Neuronal stem cell (in vitro differentiated cells): Measurements from ENCODE around the gene ZNF679.

ENCODE experiments used
- DNase-seq: peaks from one replicate; pipeline ENCODE4 v3.0.0-alpha.2; 2013; ENCODE audit warnings: low spot score
- H2AFZ ChIP-seq: one replicate; pipeline ENCODE4 v1.6.1; 2013; ENCODE audit warnings: mild to moderate bottlenecking, low read length, inconsistent platforms
- H2AK5ac ChIP-seq: 2 replicates; pipeline ENCODE4 v1.6.1; 2013; ENCODE audit warnings: low read depth, mild to moderate bottlenecking, inconsistent platforms, low read length, moderate library complexity, mixed read lengths
- H2BK120ac ChIP-seq: 2 replicates; pipeline ENCODE4 v1.6.1; 2013; ENCODE audit warnings: low read depth, mild to moderate bottlenecking, inconsistent platforms, low read length, moderate library complexity, mixed read lengths
- H2BK12ac ChIP-seq: one replicate; pipeline ENCODE4 v1.6.1; 2013; ENCODE audit warnings: low read length, inconsistent platforms
- H2BK15ac ChIP-seq: 2 replicates; pipeline ENCODE4 v1.6.1; 2013; ENCODE audit warnings: mild to moderate bottlenecking, low read length, inconsistent platforms, mixed read lengths
- H2BK5ac ChIP-seq: one replicate; pipeline ENCODE4 v1.6.1; 2013; ENCODE audit warnings: inconsistent platforms, mild to moderate bottlenecking, low read length, moderate library complexity
- H3K14ac ChIP-seq: one replicate; pipeline ENCODE4 v1.6.1; 2013; ENCODE audit warnings: low read length, inconsistent platforms
- H3K18ac ChIP-seq: 2 replicates; pipeline ENCODE4 v1.6.1; 2013; ENCODE audit warnings: low read length, inconsistent platforms
- H3K23ac ChIP-seq: 2 replicates; pipeline ENCODE4 v1.6.1; 2013; ENCODE audit warnings: low read depth, mild to moderate bottlenecking, mixed read lengths, low read length, inconsistent platforms; ENCODE audit not compliant: poor library complexity
- H3K27ac ChIP-seq: replicated peaks from 3 replicates; pipeline ENCODE4 v1.5.1; 2013; ENCODE audit warnings: low read length, inconsistent platforms
- H3K27me3 ChIP-seq, 3 experiments: 2 replicates each; pipeline ENCODE4 v1.6.1; 2013; ENCODE audit warnings: low read length in 3 of 3, mild to moderate bottlenecking in 2 of 3, inconsistent platforms in 1 of 3, low read depth in 1 of 3, mixed read lengths in 1 of 3, moderate library complexity in 1 of 3; ENCODE audit not compliant: control insufficient read depth in 3 of 3, insufficient read depth in 3 of 3
- H3K36me3 ChIP-seq, 2 donors: replicated peaks in 1 of 2; 2 replicates each; pipeline ENCODE4 v1.6.1; 2013; ENCODE audit warnings: low read length in 2 of 2; ENCODE audit not compliant: control insufficient read depth in 2 of 2, insufficient read depth in 2 of 2
- H3K4ac ChIP-seq: 2 replicates; pipeline ENCODE4 v1.6.1; 2013; ENCODE audit warnings: inconsistent platforms, mild to moderate bottlenecking, low read length, moderate library complexity
- H3K4me1 ChIP-seq, 2 donors: 1 replicate in 1 of 2; 2 replicates in 1 of 2; pipeline ENCODE4 v1.6.1; 2013; ENCODE audit warnings: low read length in 2 of 2, low read depth in 1 of 2; ENCODE audit not compliant: control insufficient read depth in 2 of 2, insufficient read depth in 1 of 2
- H3K4me2 ChIP-seq: one replicate; pipeline ENCODE4 v1.6.1; 2013; ENCODE audit warnings: mild to moderate bottlenecking, low read length, inconsistent platforms; ENCODE audit not compliant: insufficient read depth, poor library complexity, severe bottlenecking
- H3K4me3 ChIP-seq, 2 donors: 2 replicates each; pipeline ENCODE4 v1.5.1; 2013; ENCODE audit warnings: low read length in 2 of 2, mild to moderate bottlenecking in 2 of 2, inconsistent platforms in 1 of 2, moderate library complexity in 1 of 2
- H3K79me1 ChIP-seq: one replicate; pipeline ENCODE4 v1.6.1; 2013; ENCODE audit warnings: low read depth, mild to moderate bottlenecking, inconsistent platforms, low read length, moderate library complexity
- H3K9ac ChIP-seq: one replicate; pipeline ENCODE4 v1.6.1; 2013; ENCODE audit warnings: mild to moderate bottlenecking, low read depth, low read length, inconsistent platforms; ENCODE audit not compliant: poor library complexity
- H3K9me3 ChIP-seq, 2 donors: replicated peaks in 1 of 2; 2 replicates each; pipeline versions ENCODE3 to v1.6.1; 2013; ENCODE audit warnings: low read length in 2 of 2, mild to moderate bottlenecking in 2 of 2, inconsistent platforms in 1 of 2, low read depth in 1 of 2, mixed read lengths in 1 of 2, moderate library complexity in 1 of 2; ENCODE audit not compliant: control insufficient read depth in 2 of 2, insufficient read depth in 1 of 2
- H4K8ac ChIP-seq: one replicate; pipeline ENCODE4 v1.6.1; 2013; ENCODE audit warnings: low read depth, mild to moderate bottlenecking, inconsistent platforms, low read length, moderate library complexity
- H4K91ac ChIP-seq: one replicate; pipeline ENCODE4 v1.6.1; 2013; ENCODE audit warnings: low read length, low read depth, mild to moderate bottlenecking, inconsistent platforms; ENCODE audit not compliant: poor library complexity
- WGBS, 2 donors: extraction: QIAGEN DNeasy Blood & Tissue Kit; methylation state at CpG; one replicate each; pipeline ENCODE4 v1.1.7; 2013; ENCODE audit warnings: missing lambda C conversion rate in 2 of 2, mixed read lengths in 1 of 2; ENCODE audit not compliant: insufficient read length in 2 of 2, insufficient replicate concordance in 1 of 2; ENCODE audit errors: extremely low coverage in 2 of 2; 5-methylcytosine and 5-hydroxymethylcytosine counted together

The ZNF679 gene

DNA sequence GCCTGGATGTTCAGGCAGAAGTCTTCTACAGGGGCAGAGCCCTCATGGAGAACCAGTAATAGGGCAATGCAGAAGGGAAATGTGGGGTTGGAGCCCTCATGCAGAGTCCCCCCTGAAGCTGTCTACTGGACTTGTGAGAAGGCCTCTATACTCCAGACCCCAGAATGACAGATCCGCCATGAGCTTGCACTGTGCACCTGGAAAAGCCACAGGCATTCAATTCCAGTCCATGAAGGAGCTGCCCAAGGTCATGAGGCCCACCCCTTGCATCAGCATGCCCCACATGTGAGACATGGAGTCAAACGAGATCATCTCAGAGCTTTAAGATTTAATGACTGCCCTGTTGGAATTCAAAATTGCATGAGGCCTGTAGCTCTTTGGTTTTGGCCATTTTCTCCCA lies 4.9 kb upstream of the ZNF679 start:
- Histone ChIP-seq H3K9ac (no peak overlapping the region), H2BK15ac (no peak overlapping the region), H3K36me3 (no peaks in the 10 kb centered on the region), H3K14ac (no peak overlapping the region), H3K79me1 (no peaks in the 10 kb centered on the region), H2BK5ac (no peak overlapping the region), H4K8ac (no peak overlapping the region), H2AK5ac (no peak overlapping the region), H2BK120ac (no peak overlapping the region), H3K4me1 (no peaks in the 10 kb centered on the region), H3K4me3 (no peak overlapping the region), H3K23ac (no peak overlapping the region), H3K4me2 (no peak overlapping the region), H3K27ac (no peak overlapping the region), H4K91ac (no peak overlapping the region), H3K4ac (no peak overlapping the region), H2BK12ac (no peak overlapping the region), H3K9me3 (peaks cover 0 to 15% of the 10 kb centered on the region in 2 donors), H2AFZ (no peak overlapping the region), H3K27me3 (no peaks in the 10 kb centered on the region), H3K18ac (no peak overlapping the region)
- DNase-seq: no peak
- no CpG with 5 or more reads among the region's 2 CpGs for WGBS, 2 donors

DNA sequence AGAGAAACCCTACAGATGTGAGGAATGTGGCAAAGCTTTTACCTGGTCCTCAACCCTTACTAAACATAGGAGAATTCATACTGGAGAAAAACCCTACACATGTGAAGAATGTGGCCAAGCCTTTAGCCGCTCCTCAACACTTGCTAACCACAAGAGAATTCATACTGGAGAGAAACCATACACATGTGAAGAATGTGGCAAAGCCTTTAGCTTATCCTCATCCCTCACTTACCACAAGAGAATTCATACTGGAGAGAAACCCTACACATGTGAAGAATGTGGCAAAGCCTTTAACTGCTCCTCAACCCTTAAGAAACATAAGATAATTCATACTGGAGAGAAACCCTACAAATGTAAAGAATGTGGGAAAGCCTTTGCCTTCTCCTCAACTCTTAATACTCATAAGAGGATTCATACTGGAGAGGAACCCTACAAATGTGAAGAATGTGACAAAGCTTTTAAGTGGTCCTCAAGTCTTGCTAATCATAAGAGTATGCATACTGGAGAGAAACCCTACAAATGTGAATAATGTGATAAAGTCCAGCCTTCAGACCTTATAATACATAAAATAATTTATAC lies 38.2 kb downstream of the ZNF679 start:
- no peak overlapping the region for H2BK15ac ChIP-seq
- H3K4me3 ChIP-seq: no peak overlapping the region
- no peak overlapping the region for H2AFZ ChIP-seq
- H2AK5ac ChIP-seq: no peak overlapping the region
- H4K8ac ChIP-seq: no peak overlapping the region
- no peak overlapping the region for H3K23ac ChIP-seq
- DNase-seq: no peak
- H2BK120ac ChIP-seq: no peak overlapping the region
- no peak overlapping the region for H3K9ac ChIP-seq
- H3K9me3 ChIP-seq: peaks cover 0 to 10% of the 10 kb centered on the region in 2 donors
- no peak overlapping the region for H4K91ac ChIP-seq
- H3K18ac ChIP-seq: no peak overlapping the region
- no peak overlapping the region for H2BK5ac ChIP-seq
- H3K79me1 ChIP-seq: no peaks in the 10 kb centered on the region
- H3K14ac ChIP-seq: no peak overlapping the region
- H2BK12ac ChIP-seq: no peak overlapping the region
- no peak overlapping the region for H3K4ac ChIP-seq
- WGBS, 2 donors: no CpG with 5 or more reads among the region's 1 CpG
- H3K4me1 ChIP-seq: no peaks in the 10 kb centered on the region
- H3K36me3 ChIP-seq: no peaks in the 10 kb centered on the region
- no peak overlapping the region for H3K4me2 ChIP-seq
- no peak overlapping the region for H3K27ac ChIP-seq
- H3K27me3 ChIP-seq: no peaks in the 10 kb centered on the region

DNA sequence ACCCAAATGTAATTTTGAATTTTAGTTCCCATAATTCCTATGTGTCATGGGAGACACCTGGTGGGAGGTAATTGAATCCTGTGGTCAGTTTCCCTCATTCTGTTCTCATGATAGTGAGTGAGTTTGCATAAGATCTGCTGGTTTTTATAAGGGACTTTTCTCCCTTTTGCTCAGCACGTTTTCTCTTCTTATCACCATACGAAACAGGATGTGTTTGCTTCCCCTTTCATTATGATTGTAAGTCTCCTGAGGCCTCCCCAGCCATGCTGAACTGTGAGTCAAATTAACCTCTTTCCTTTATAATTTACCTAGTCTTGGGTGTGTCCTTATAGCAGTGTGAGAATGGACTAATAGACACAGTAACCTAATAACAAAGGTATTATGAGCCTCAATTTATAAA lies 49.4 kb downstream of the ZNF679 start:
- Histone ChIP-seq H3K4me1 (no peaks in the 10 kb centered on the region), H4K91ac (no peak overlapping the region), H3K9me3 (peaks cover 0 to 6% of the 10 kb centered on the region in 2 donors), H2AK5ac (no peak overlapping the region), H4K8ac (no peak overlapping the region), H3K4me3 (no peak overlapping the region), H2BK120ac (no peak overlapping the region), H3K36me3 (no peaks in the 10 kb centered on the region), H2AFZ (no peak overlapping the region), H3K23ac (no peak overlapping the region), H3K18ac (no peak overlapping the region), H2BK12ac (no peak overlapping the region), H3K4ac (no peak overlapping the region), H3K9ac (no peak overlapping the region), H2BK15ac (no peak overlapping the region), H3K27ac (no peak overlapping the region), H3K14ac (no peak overlapping the region), H3K27me3 (no peaks in the 10 kb centered on the region), H3K79me1 (no peaks in the 10 kb centered on the region), H3K4me2 (no peak overlapping the region), H2BK5ac (no peak overlapping the region)
- DNase-seq: no peak
- no CpG with 5 or more reads among the region's 2 CpGs for WGBS, 2 donors

DNA sequence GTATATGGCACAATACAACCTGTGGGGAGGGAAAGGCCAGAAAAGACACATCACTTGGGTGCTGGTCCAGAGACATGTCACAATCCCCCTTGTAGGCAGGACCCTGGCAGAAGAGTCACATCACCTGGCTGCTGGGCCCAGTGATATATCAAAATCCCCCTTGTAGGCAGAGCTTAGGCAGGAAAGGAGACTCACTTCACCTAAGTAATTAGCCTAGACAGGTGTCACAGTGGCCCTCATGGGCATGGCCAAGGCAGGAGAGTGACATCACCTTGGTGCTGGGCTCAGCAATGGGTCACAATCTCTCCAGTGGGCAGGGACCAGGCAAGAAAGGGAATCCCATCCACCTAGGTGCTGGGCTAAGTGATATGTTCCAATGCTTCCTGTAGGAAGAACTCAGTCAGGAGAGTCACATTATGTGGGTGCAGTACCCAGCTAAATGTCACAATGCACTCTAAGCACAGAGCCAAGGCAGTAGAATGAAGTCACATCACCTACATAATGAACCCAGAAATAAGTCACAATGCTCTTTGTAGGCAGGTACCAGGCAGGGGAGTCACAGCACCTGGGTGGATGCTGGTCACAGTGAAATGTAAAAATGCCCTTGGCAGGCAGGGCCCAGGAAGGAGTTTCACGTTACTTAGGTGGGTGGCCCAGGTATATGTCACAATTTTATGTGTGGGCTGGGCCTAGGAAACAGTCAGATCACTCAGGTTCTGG lies 66.6 kb downstream of the ZNF679 start:
- no peak overlapping the region for H3K27ac ChIP-seq
- no peak overlapping the region for H3K14ac ChIP-seq
- H2BK15ac ChIP-seq: no peak overlapping the region
- H3K79me1 ChIP-seq: no peaks in the 10 kb centered on the region
- no peak overlapping the region for H2BK5ac ChIP-seq
- H3K9ac ChIP-seq: no peak overlapping the region
- no peak overlapping the region for H4K91ac ChIP-seq
- H2BK120ac ChIP-seq: no peak overlapping the region
- WGBS, 2 donors: no CpG with 5 or more reads among the region's 1 CpG
- no peak for DNase-seq
- H4K8ac ChIP-seq: no peak overlapping the region
- H3K4me1 ChIP-seq: no peaks in the 10 kb centered on the region
- no peak overlapping the region for H3K4ac ChIP-seq
- peaks cover 0 to 44% of the 10 kb centered on the region in 2 donors for H3K9me3 ChIP-seq
- no peak overlapping the region for H3K23ac ChIP-seq
- no peak overlapping the region for H2AFZ ChIP-seq
- no peak overlapping the region for H3K4me3 ChIP-seq
- H3K4me2 ChIP-seq: no peak overlapping the region
- H2BK12ac ChIP-seq: no peak overlapping the region
- H3K27me3 ChIP-seq: no peaks in the 10 kb centered on the region
- H2AK5ac ChIP-seq: no peak overlapping the region
- H3K18ac ChIP-seq: no peak overlapping the region
- no peaks in the 10 kb centered on the region for H3K36me3 ChIP-seq
